Progenitor cell of endocrine pancreas (in vitro differentiated cells): Measurements from ENCODE around the gene LTBP1. TPM values are rescaled to one million over a fixed set of nuclear protein-coding genes. Genes with fewer than 3 reads are reported as not detected.

Experiments used
- DNase-seq: peaks from one replicate; pipeline ENCODE4 v3.0.0; 2021; ENCODE audit warnings: low spot score; ENCODE audit not compliant: unreplicated experiment
- H3K27ac Mint-ChIP-seq: 2 replicates; pipeline ENCODE4 v1.8.0; 2021; ENCODE audit warnings: mild to moderate bottlenecking, moderate library complexity, mixed read lengths
- H3K27me3 Mint-ChIP-seq: 2 replicates; pipeline ENCODE4 v1.8.0; 2021; ENCODE audit warnings: mixed read lengths
- H3K36me3 Mint-ChIP-seq: 2 replicates; pipeline ENCODE4 v1.8.0; 2022; ENCODE audit warnings: mixed read lengths; ENCODE audit not compliant: insufficient read depth
- H3K4me1 Mint-ChIP-seq: 2 replicates; pipeline ENCODE4 v1.8.0; 2021; ENCODE audit warnings: low read depth, mixed read lengths
- H3K4me3 Mint-ChIP-seq: 2 replicates; pipeline ENCODE4 v1.8.0; 2021; ENCODE audit warnings: low read depth, mild to moderate bottlenecking, moderate library complexity, mixed read lengths
- H3K9me3 Mint-ChIP-seq: 2 replicates; pipeline ENCODE4 v1.8.0; 2021; ENCODE audit warnings: low read depth, mixed read lengths
- CTCF ChIP-seq: fragments of 200-600 bp; sonication (generic); IDR thresholded peaks from one replicate; pipeline ENCODE4 v1.5.0; 2021; ENCODE audit warnings: antibody characterized with exemption, mild to moderate bottlenecking; ENCODE audit not compliant: unreplicated experiment
- total RNA-seq: library from RNA; stranded (reverse); gene quantifications from 2 replicates; pipeline ENCODE4 v1.2.1, GENCODE V29; 2021

Gene LTBP1
- total RNA-seq, 1 donor from 2014 or later: 63.0 TPM

DNA sequence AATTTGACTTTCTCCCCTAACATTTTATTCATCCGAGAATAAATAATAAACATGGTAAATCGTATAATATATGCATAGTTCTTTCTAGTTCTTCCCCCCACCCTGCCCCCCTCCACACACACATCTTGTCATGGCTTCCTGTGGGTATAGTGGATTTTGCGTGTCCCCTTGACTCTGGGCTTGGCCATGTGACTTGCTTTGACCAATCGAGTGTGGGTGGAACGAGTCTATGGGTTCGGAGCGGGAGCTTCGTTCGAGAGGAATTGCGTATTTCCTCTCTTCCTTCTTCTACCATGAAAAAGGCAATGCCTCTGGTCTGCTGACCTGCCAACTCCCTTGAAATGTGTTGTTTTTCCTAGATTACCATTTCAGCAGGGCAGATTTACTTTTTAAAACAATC is 175.2 kb downstream of the LTBP1 start:
- no peak for TF ChIP-seq CTCF
- Mint-ChIP-seq H3K27ac (no peak overlapping the region), H3K27me3 (no peaks in the 10 kb centered on the region), H3K36me3 (no peaks in the 10 kb centered on the region), H3K4me1 (no peaks in the 10 kb centered on the region), H3K9me3 (no peaks in the 10 kb centered on the region), H3K4me3 (no peak overlapping the region)
- no peak for DNase-seq

GRCh38 chr2:33122726-33123125 is 176.0 kb downstream of the LTBP1 start:
- Mint-ChIP-seq H3K27ac (no peak overlapping the region), H3K4me3 (no peak overlapping the region), H3K27me3 (no peaks in the 10 kb centered on the region), H3K4me1 (no peaks in the 10 kb centered on the region), H3K36me3 (no peaks in the 10 kb centered on the region), H3K9me3 (no peaks in the 10 kb centered on the region)
- DNase-seq: no peak
- TF ChIP-seq CTCF: no peak

- no peaks in the 10 kb centered on the region for H3K9me3 Mint-ChIP-seq
- no peak overlapping the region for H3K27ac Mint-ChIP-seq
- no peak for DNase-seq
- no peaks in the 10 kb centered on the region for H3K27me3 Mint-ChIP-seq
- TF ChIP-seq CTCF: no peak
- H3K4me1 Mint-ChIP-seq: no peaks in the 10 kb centered on the region
- H3K36me3 Mint-ChIP-seq: peaks cover 1% of the 10 kb centered on the region
- H3K4me3 Mint-ChIP-seq: no peak overlapping the region
Measured at GRCh38 chr2:33123216-33123615, 176.5 kb downstream of the LTBP1 start.

DNA sequence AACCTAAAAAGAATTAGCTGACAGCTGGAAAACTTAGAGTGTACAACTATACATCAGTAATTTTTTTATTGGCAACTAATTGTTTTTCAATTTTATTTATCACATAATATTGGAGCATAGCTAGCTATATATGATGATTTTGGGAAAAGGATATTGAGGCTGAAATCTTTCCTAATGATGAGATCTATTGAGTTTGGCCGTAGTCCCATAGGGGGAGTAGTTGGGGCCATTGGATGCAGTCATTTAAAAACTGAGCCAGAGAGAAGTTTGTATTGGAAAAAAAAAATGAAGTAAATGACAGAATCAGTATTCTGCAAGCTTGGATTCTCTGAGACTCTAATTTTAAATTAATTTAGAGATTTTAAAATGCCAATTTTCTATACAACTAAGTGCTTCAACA is 179.8 kb downstream of the LTBP1 start:
- Mint-ChIP-seq H3K9me3 (no peaks in the 10 kb centered on the region), H3K36me3 (peaks cover 1% of the 10 kb centered on the region), H3K4me1 (no peaks in the 10 kb centered on the region), H3K27ac (no peak overlapping the region), H3K27me3 (no peaks in the 10 kb centered on the region), H3K4me3 (no peak overlapping the region)
- DNase-seq: no peak
- no peak for TF ChIP-seq CTCF

DNA sequence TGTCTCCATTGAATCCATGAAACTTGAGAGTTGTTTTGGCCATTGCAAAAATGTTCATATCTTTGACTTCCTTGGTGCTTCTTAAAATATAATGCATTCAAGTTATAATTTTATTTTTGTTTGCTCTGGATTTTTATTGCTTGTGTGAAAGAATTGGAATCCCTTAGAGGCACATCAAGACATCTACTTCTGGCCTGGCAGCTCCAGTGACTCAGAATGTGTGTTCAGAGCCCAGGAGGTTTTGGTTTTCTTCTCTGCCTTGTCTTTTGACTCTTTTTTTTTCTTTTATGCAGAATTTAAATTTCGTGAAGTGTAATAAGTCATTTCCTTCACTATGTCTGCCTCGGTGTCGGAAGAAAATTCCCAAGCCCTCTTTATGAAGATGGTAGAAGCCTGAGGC is 180.2 kb downstream of the LTBP1 start:
- H3K27ac Mint-ChIP-seq: no peak overlapping the region

More for the DNA sequence above, 180.2 kb downstream of the LTBP1 start:
- DNase-seq: no peak
- H3K4me3 Mint-ChIP-seq: no peak overlapping the region
- TF ChIP-seq CTCF: no peak
- peaks cover 1% of the 10 kb centered on the region for H3K36me3 Mint-ChIP-seq
- H3K27me3 Mint-ChIP-seq: no peaks in the 10 kb centered on the region
- H3K4me1 Mint-ChIP-seq: no peaks in the 10 kb centered on the region
- H3K9me3 Mint-ChIP-seq: no peaks in the 10 kb centered on the region
